ENCODE measurements around the gene ABCC8.
"Not testable (repeated sequence)": the region's sequence is repeated elsewhere in the genome, so short reads cannot be mapped to it uniquely, and the experiment has no call there.

The ABCC8 gene

DNA sequence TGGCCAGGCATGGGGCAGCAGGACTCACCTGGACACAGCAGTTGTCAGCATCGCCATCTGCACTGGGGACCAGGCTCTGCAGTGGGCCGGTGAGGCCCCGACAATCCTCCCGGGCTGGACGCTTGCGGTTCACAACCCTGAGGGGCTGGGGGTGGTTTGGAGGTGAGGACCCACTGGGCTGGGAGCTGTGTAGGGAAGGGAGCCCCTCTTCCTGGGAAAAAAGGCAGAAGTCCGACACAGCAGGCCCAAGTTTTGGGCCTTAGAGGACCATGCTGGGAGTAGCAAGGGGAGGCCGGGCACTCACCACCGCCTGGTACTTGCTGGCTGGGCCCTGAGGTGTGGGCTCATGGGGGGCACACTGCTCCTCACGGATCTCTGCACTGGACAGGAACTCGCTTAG, 48.4 kb downstream of the ABCC8 start:
- no peak for DNase-seq

DNA sequence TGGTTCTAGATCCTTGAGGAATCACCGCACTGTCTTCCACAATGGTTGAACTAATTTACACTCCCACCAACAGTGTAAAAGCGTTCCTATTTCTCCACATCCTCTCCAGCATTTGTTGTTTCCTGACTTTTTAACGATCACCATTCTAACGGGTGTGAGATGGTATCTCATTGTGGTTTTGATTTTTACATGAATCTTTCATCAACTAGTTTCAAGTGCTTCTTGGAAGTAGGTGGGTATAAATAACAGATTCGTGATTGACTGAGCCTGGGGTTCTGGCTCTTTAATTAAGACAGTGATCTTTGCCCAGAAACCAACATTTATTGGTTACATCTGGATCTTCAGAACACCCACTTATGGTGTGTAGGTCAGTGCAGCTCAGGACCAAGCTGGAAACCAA, 50.4 kb downstream of the ABCC8 start:
- DNase-seq: not testable (repeated sequence)

DNA sequence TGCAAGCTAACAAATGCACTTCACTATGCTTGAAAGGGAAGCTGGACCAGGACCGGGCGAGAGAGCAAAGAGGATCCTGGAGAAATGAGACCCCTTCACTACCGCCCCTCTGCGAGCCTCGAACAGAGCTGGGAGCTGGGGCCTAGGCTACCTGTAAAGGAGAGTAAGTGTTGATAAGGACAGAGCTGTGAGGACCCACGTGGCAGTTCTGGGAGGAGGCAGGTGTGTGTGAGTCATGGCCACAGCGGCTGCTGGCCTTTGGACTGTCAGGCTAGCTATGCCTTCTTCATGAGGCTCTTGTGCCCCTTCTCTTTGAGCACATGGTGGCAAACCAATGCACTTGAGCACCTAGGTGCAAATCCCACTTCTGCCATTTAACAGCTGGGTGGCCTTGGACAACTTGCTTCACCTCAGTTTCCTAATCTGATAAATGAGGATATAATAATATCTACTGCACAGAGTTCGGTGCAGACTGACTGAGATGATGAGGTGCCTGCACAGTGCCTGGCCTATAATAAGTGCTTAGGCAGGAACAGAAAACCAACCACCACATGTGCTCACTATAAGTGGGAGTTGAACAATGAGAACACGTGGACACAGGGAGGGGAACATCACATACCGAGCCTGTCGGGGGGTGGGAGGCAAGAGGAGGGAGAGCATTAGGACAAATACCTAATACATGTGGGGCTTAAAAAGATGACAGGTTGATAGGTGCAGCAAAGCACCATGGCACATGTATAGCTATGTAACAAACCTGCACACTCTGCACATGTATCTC, 52.9 kb downstream of the ABCC8 start:
- no peak for DNase-seq

DNA sequence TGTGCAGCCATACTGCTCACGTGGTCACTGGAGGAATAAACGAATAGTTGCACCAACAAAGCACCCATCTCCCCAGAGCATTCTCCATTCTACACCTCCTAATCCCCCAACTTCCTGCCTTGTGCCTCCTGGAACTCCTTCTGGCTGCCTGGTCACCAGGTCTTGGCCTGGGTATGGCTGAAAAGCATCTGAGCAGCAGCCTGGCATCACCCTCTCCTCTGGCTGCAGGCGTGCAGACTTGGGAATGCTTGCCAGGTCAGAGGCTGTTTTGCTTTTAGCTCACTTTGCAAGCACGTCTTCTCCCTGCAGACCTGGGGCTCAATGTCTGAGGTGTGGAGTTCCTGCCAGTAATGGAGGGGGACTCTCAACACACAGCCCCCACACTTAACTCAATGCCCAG, 54.9 kb downstream of the ABCC8 start:
- peak in 2 of 14 donors; percentile 7 to 54 for DNase-seq

DNA sequence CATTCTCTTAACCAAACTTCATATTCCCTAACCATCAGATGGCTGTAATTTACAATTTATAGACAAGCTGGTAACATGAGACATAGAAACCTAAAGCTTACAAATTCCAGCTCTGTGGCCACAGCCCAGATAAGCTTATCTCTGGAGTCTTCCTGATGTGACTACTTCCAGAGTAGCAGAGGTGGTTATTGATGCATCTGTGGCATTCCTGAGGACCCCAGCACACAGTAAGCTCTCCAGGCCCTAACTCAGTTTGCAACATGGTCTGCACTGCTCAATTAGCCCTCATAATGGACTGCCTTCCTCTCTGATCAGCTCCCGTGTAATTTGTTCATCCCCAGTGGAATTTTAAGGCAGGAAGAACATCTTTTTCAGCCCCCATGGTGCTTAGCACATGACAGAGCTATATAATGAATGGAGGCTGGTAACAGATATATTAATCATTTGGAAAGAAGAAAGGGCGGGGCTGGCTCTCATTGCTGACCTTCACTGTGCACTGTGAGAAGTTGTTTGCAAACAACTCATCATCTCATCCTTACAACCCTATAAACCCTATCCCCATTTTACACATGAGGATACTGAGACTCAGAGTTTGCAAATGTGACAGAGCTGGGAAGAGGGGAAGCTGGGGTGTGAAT, 58.1 kb downstream of the ABCC8 start:
- no peak for DNase-seq

DNA sequence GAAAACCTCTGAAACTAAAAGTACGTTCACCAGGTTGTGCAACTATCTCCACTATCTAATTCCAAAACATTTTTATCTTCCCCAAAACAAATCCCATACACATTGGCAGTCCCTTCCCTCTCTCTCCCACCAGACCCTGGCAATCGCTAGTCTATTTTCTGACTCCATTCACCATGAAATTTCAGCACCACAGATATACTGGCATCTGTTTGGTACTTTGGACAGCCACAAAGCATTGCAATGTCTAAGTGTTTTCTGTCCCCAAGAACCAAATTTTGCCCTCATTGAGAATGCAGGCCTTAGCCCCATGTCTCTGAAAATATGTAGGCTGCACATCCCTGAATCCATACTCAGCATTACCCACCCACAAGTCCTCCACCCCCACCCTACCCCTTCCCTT, 60.2 kb downstream of the ABCC8 start:
- no peak for DNase-seq

DNA sequence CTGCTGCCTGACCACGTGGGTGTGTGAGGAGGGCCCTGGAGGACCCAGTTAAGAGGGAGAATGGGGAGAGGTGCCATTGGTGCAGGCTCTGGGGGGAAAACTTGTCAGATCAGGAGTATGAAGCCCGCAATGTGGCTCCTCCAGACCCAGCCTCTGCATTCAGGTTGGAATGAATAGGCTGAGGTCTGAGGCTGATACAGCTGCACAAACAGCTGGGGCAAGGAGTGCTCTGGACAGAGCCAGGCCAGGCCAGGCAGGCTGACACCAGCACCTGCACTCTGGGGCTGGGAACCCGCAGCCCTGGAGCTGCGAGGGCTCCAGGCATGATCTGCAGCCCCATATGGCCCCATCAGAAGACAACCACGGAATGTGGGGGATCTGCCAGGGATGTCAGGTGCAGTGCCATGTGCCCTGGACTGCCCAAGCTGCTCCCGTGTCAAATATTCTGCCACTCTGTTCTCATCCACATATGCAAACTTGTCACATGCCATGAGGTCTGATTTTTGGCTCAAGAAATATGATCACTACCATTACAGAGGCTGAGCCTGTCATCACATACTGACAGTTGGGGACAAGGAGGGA, 61.0 kb downstream of the ABCC8 start:
- DNase-seq: peak in 2 of 14 donors; percentile 17 to 90

- no peak for DNase-seq
Measured at GRCh38 chr11:17414992-17415391, 61.7 kb downstream of the ABCC8 start.

DNA sequence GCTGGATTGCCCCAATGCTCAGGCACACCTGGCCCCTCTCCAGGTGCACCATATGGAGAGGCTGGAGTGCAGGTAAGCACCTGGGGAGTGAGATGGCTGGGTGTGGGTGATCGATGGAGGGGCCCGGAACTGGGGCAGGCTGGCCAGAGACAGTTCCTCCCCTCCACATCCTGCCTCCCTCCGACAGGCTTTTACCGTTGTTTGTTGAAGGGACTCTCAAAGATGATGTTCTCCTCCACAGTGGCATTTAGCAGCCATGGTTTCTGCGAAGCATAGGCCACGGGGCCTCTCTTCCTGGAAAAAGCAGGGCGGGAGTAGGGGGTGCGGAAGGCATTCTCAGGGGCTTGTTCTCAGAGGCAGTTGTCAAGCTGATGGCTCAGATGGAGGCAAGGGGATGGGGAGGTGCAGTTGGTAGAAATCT, 62.3 kb downstream of the ABCC8 start:
- DNase-seq: no peak

- no peak for DNase-seq
Measured at GRCh38 chr11:17413414-17414316, 63.0 kb downstream of the ABCC8 start.

- peak in 1 of 14 donors; percentile 20 for DNase-seq
Measured at GRCh38 chr11:17412488-17413180, 64.0 kb downstream of the ABCC8 start.

DNA sequence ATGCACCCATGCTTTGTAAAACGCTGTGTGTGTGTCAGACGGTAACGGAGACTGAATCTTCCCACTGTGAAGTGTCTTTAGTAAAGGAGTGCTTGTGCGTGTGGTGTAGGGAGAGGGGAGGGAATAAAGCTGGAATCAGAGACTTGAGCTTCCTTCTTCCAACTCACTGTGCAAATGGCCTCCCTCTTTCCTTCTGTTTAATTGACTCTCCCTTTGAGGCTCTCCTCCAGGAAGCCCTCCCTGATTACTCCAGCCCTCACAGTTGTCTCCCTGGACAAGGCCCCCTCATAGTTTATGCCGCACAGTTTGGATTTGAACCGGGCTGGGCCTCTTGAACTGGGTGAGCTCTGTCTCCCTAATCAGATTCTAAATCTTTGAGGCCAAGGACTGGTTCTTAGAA, 65.2 kb downstream of the ABCC8 start:
- DNase-seq: no peak

- no peak for DNase-seq
Measured at GRCh38 chr11:17410606-17411379, 65.9 kb downstream of the ABCC8 start.

DNA sequence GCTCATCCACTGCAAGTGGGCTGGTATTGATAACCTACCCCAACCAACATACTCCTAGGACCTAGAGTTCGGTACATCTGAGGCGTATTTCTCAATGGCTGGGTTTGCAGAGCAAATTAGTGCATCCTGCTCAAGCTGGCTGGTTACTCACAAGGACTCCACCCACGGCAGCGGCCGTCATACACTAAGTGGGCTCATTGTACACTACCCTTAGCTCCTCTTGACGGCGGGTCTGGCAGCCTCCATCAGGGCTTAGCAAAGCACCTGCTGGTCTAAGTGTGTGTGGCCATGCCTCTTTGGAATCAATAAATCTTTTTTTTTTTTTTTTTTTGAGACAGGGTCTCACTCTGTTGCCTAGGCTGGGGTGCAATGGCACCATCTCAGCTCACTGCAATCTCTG, 68.0 kb downstream of the ABCC8 start:
- DNase-seq: no peak

GRCh38 chr11:17408026-17408425, 68.6 kb downstream of the ABCC8 start:
- DNase-seq: no peak

DNA sequence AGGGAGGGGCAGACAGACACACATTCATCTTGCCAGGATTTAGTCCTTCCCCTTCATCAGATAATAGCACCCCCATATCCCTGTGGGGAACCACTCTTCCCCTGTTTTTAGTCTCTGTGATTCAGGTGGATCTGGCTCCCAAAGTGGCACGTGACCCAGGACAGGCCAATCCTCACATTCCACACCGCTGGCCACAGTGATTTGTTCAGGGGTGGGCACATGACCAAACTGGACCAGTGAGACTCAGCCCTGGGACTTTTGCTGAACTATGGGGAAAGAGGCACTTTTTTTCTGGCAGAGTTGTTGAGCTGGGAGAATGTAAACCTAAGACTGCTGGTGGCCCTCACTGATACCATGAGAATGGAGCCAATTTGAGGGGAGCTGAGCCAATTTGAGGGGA, 69.1 kb downstream of the ABCC8 start:
- no peak for DNase-seq

GRCh38 chr11:17406818-17407149, 69.9 kb downstream of the ABCC8 start:
- no peak for DNase-seq

DNA sequence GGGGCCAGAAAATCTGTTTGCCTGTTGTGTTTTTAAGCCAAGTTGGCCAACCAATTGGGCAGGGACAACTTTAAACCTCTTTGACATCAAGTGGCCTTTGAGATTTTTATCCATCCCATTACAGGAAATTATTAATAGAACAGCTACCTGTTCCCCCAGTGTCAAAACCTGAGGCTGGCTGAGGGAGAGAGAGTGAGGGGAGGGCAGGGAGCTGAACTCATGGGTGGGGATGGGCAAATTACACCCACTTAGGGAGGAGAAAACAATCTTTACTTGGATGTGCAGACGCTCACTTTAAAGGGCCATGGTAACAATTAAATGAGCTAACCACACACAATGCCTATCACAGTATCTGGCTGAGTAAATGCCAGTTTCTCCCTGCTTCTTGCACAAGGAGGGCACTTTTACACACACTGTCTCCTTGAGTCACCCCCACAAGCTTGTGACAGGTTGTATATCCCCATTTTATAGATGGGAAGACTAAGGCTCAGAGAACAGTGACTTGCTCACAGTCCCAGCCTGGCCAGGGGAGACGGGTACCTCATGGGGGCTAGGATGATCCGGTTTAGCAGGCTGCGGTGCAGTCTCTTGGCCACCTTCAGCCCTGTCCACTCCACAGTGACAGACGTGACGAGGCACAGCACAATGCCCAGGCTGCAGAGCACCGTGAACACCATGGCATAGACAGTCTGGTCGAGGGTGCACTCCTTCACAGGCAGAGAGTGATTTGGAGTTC, 70.4 kb downstream of the ABCC8 start:
- DNase-seq: no peak

- DNase-seq: peak; percentile 10 to 92 (median 58)
Measured at GRCh38 chr11:17405232-17406005, 71.2 kb downstream of the ABCC8 start.

All from C1 segment of cervical spinal cord (tissue), 14 donors.